Upper lobe of left lung (tissue), 6 donors: ENCODE data around the gene NVL. TPM values are rescaled to one million over a fixed set of nuclear protein-coding genes. Genes with fewer than 3 reads are reported as not detected.

Source experiments
- ATAC-seq, 2 donors: fragments of 200-7000 bp; cut with Tn5 transposase; one replicate each; pipeline ENCODE4 v1.9.1; 2022; ENCODE audit warnings: mild to moderate bottlenecking in 2 of 2, moderate library complexity in 2 of 2; ENCODE audit not compliant: low FRiP score in 2 of 2
- DNase-seq, 2 donors: peaks; one replicate each; pipeline ENCODE4 v3.0.0-alpha.2; 2019 to 2020
- H3K27ac ChIP-seq, 4 donors: fragments of 200-600 bp; sonication (generic); one replicate each; pipeline ENCODE4 v1.5.1; 2016 to 2019
- H3K27me3 ChIP-seq, 4 donors: fragments of 200-600 bp; sonication (generic); one replicate each; pipeline ENCODE4 v1.5.1; 2017 to 2019
- H3K36me3 ChIP-seq, 4 donors: fragments of 200-600 bp; sonication (generic); one replicate each; pipeline ENCODE4 v1.5.1; 2016 to 2019
- H3K4me1 ChIP-seq, 4 donors: fragments of 200-600 bp; sonication (generic); one replicate each; pipeline ENCODE4 v1.5.1; 2018 to 2019
- H3K4me3 ChIP-seq, 4 donors: fragments of 200-600 bp; sonication (generic); one replicate each; pipeline ENCODE4 v1.5.1; 2017 to 2019; ENCODE audit warnings: mild to moderate bottlenecking in 2 of 4, moderate library complexity in 1 of 4
- H3K9me3 ChIP-seq, 4 donors: fragments of 200-600 bp; sonication (generic); one replicate each; pipeline ENCODE4 v1.5.1; 2018 to 2019
- EP300 ChIP-seq, 4 donors: sonication (generic); formaldehyde crosslinking; IDR thresholded peaks; one replicate each; pipeline ENCODE4 v1.5.1; 2017; ENCODE audit warnings: antibody characterized with exemption in 4 of 4, control low read depth in 2 of 4
- POLR2A ChIP-seq, 4 donors: fragments of 450-650 bp; IDR thresholded peaks; one replicate each; pipeline ENCODE4 v1.5.1; 2016 to 2017; ENCODE audit warnings: antibody characterized with exemption in 4 of 4, mild to moderate bottlenecking in 2 of 4
- POLR2AphosphoS5 ChIP-seq, 2 donors: sonication (generic); formaldehyde crosslinking; IDR thresholded peaks; one replicate each; pipeline ENCODE4 v1.5.1; 2017; ENCODE audit warnings: antibody characterized with exemption in 2 of 2
- WGBS, 2 donors: methylation state at CpG; one replicate each; pipeline ENCODE4 v1.1.5; 2017 to 2018; 5-methylcytosine and 5-hydroxymethylcytosine counted together
- total RNA-seq, 6 donors: library from RNA; depleted of rRNA in 4 of 6; stranded (reverse); fragments of >200 nt in 4 of 6; gene quantifications; one replicate each; pipeline versions ENCODE4 v1.1.0 to v1.2.1, GENCODE V29; 2016 to 2021
- TF ChIP-seq, protein P1 (sequence below), 6 experiments: fragments of 450-650 bp in 4 of 6; fragments of 200-600 bp in 2 of 6; sonication (generic) in 2 of 6; IDR thresholded peaks; one replicate each; pipeline ENCODE4 v1.5.1; 2016 to 2019; ENCODE audit warnings: antibody characterized with exemption in 6 of 6
- donor health status: DM: no; HTN: no; CAD: no; lungs with moderate emphysema.
- donor health status: DM: no; HTN: yes; CAD: no; lungs with severe emphysema.

The NVL gene
- total RNA-seq, 6 donors from 2014 or later = 20.2 to 56.6 (median 34.1) TPM

GRCh38 chr1:224264321-224264720 lies 65.7 kb downstream of the NVL start:
- WGBS, 2 donors = 93 to 95% methylated on average over 5 of the region's 6 CpGs
- H3K4me3 ChIP-seq = no peak overlapping the region
- TF ChIP-seq EP300 (IDR thresholded peaks at IDR 0.05) (no peak), POLR2AphosphoS5 (IDR thresholded peaks at IDR 0.05) (no peak), POLR2A (IDR thresholded peaks at IDR 0.05) (no peak)
- TF ChIP-seq, protein P1, sequence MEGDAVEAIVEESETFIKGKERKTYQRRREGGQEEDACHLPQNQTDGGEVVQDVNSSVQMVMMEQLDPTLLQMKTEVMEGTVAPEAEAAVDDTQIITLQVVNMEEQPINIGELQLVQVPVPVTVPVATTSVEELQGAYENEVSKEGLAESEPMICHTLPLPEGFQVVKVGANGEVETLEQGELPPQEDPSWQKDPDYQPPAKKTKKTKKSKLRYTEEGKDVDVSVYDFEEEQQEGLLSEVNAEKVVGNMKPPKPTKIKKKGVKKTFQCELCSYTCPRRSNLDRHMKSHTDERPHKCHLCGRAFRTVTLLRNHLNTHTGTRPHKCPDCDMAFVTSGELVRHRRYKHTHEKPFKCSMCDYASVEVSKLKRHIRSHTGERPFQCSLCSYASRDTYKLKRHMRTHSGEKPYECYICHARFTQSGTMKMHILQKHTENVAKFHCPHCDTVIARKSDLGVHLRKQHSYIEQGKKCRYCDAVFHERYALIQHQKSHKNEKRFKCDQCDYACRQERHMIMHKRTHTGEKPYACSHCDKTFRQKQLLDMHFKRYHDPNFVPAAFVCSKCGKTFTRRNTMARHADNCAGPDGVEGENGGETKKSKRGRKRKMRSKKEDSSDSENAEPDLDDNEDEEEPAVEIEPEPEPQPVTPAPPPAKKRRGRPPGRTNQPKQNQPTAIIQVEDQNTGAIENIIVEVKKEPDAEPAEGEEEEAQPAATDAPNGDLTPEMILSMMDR (IDR thresholded peaks at IDR 0.05) = no peak
- no peak for DNase-seq
- H3K27me3 ChIP-seq = no peaks in the 10 kb centered on the region
- H3K36me3 ChIP-seq = peaks cover 0 to 24% (median 13%) of the 10 kb centered on the region in 4 donors
- no peak overlapping the region for H3K27ac ChIP-seq
- no peak for ATAC-seq
- no peaks in the 10 kb centered on the region for H3K9me3 ChIP-seq
- peaks cover 0 to 4% (median 0%) of the 10 kb centered on the region in 4 donors for H3K4me1 ChIP-seq

- TF ChIP-seq, protein P1 (IDR thresholded peaks at IDR 0.05) = no peak
- TF ChIP-seq POLR2AphosphoS5 (IDR thresholded peaks at IDR 0.05) (no peak), POLR2A (IDR thresholded peaks at IDR 0.05) (no peak), EP300 (IDR thresholded peaks at IDR 0.05) (no peak)
- Histone ChIP-seq H3K4me3 (no peak overlapping the region), H3K27me3 (no peaks in the 10 kb centered on the region), H3K4me1 (peaks cover 0 to 4% (median 0%) of the 10 kb centered on the region in 4 donors), H3K9me3 (no peaks in the 10 kb centered on the region), H3K36me3 (peaks cover 0 to 15% (median 11%) of the 10 kb centered on the region in 4 donors), H3K27ac (no peak overlapping the region)
- DNase-seq = no peak
- WGBS, 2 donors = 50 to 63% methylated on average over 2 of the region's 2 CpGs
- no peak for ATAC-seq
Measured at GRCh38 chr1:224262373-224263054, 67.5 kb downstream of the NVL start.

- no peak for ATAC-seq
- DNase-seq = no peak
- 86 to 92% methylated on average over 5 of the region's 5 CpGs for WGBS, 2 donors
Measured at GRCh38 chr1:224259986-224260385, 70.0 kb downstream of the NVL start.

GRCh38 chr1:224258351-224258750 lies 71.6 kb downstream of the NVL start:
- Histone ChIP-seq H3K9me3 (no peaks in the 10 kb centered on the region), H3K4me1 (no peaks in the 10 kb centered on the region), H3K4me3 (no peak overlapping the region), H3K27ac (no peak overlapping the region), H3K27me3 (no peaks in the 10 kb centered on the region), H3K36me3 (peaks cover 0 to 5% (median 0%) of the 10 kb centered on the region in 4 donors)
- no peak for DNase-seq
- TF ChIP-seq EP300 (IDR thresholded peaks at IDR 0.05) (no peak), POLR2AphosphoS5 (IDR thresholded peaks at IDR 0.05) (no peak), POLR2A (IDR thresholded peaks at IDR 0.05) (no peak)
- TF ChIP-seq, protein P1 (IDR thresholded peaks at IDR 0.05) = no peak
- no peak for ATAC-seq
- 94 to 97% methylated on average over 1 of the region's 1 CpG for WGBS, 2 donors

More at GRCh38 chr1:224259986-224260385, 70.0 kb downstream of the NVL start:
- no peaks in the 10 kb centered on the region for H3K27me3 ChIP-seq
- no peak overlapping the region for H3K4me3 ChIP-seq
- peaks cover 0 to 9% (median 3%) of the 10 kb centered on the region in 4 donors for H3K36me3 ChIP-seq
- no peak overlapping the region for H3K27ac ChIP-seq
- TF ChIP-seq, protein P1 (IDR thresholded peaks at IDR 0.05) = no peak
- TF ChIP-seq POLR2A (IDR thresholded peaks at IDR 0.05) (no peak), POLR2AphosphoS5 (IDR thresholded peaks at IDR 0.05) (no peak)
- no peaks in the 10 kb centered on the region for H3K9me3 ChIP-seq
- H3K4me1 ChIP-seq = no peaks in the 10 kb centered on the region

GRCh38 chr1:224256640-224257039 lies 73.3 kb downstream of the NVL start:
- no peak overlapping the region for H3K4me3 ChIP-seq
- peaks cover 0 to 5% (median 0%) of the 10 kb centered on the region in 4 donors for H3K36me3 ChIP-seq
- TF ChIP-seq, protein P1 (IDR thresholded peaks at IDR 0.05) = no peak
- TF ChIP-seq EP300 (IDR thresholded peaks at IDR 0.05) = no peak
- TF ChIP-seq POLR2A (IDR thresholded peaks at IDR 0.05) = no peak
- TF ChIP-seq POLR2AphosphoS5 (IDR thresholded peaks at IDR 0.05) = no peak
- ATAC-seq (no peak), DNase-seq (no peak)
- H3K9me3 ChIP-seq = no peaks in the 10 kb centered on the region
- H3K27ac ChIP-seq = no peak overlapping the region
- no peaks in the 10 kb centered on the region for H3K4me1 ChIP-seq
- H3K27me3 ChIP-seq = no peaks in the 10 kb centered on the region
- WGBS, 2 donors = 58 to 79% methylated on average over 3 of the region's 3 CpGs
